HG03521 (cell line): Measurements from ENCODE around the gene AEBP2.
A peak's percentile ranks its signal among the peaks of the same experiment; 100 is the strongest.
"Not testable (repeated sequence)": the region's sequence is repeated elsewhere in the genome, so short reads cannot be mapped to it uniquely, and the experiment has no call there.

Experiments used
- ATAC-seq: cut with Tn5 transposase; IDR thresholded peaks from one replicate; pipeline ENCODE4 v1.9.1; 2021; ENCODE audit warnings: mild to moderate bottlenecking, moderate library complexity; ENCODE audit not compliant: unreplicated experiment

Gene AEBP2

DNA sequence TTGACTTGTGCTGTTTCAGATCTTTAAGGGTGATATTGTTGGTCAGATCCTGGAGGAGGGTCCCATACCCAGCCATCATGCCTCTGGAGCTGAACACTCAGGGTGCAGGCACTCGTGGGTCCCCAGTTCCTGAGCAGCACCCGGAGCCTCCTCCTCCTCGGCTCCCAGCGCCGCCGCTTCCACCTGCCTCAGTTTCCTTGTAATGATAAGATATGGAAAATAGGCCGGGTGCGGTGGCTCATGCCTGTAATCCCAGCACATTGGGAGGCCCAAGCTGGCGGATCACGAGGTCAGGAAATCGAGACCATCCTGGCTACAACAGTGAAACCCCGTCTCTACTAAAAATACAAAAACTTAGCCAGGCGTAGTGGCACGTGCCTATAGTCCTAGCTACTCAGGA is 20.2 kb upstream of the AEBP2 start:
- ATAC-seq, result no peak

DNA sequence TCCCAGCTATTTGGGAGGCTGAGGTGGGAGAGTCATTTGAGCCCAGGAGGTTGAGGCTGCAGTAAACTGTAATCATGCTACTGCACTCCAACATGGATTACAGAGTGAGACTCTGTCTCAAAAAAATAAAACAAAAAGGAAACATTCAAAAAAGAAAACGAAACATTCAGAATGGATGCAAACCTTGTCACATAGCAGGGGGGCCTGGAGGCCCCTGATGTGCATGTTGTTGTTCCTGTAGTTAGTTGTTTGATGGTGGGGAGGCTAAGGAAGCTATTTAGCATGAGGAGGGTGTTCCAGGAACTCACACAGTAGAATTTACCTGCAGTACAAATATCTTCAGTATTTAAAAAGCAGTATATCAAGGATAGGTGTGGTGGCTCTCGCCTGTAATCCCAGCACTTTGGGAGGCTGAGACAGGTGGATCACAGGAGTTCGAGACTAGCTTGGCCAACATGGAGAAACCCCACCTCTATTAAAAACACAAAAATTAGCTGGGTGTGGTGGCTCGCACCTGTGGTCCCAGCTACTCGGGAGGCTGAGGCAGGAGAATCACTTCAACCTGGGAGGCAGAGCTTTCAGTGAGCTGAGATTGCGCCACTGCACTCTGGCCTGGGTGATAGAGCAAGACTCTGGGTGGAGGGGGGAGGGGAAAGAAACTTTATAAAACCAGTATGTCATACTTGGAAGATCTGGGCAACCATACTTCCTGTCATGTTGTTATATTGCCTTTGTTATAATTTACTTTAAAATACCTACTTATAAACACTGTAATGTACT is 17.6 kb upstream of the AEBP2 start:
- no peak for ATAC-seq

GRCh38 chr12:19423166-19423930 is 15.9 kb upstream of the AEBP2 start:
- ATAC-seq, result no peak

- ATAC-seq, result no peak
Measured at GRCh38 chr12:19428246-19428645, 11.0 kb upstream of the AEBP2 start.

DNA sequence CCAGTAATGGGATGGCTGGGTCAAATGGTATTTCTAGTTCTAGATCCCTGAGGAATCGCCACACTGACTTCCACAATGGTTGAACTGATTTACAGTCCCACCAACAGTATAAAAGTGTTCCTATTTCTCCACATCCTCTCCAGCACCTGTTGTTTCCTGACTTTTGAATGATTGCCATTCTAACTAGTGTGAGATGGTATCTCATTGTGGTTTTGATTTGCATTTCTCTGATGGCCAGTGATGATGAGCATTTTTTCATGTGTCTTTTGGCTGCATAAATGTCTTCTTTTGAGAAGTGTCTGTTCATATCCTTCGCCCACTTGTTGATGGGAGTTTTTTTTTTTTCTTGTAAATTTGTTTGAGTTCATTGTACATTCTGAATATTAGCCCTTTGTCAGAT is 9.8 kb upstream of the AEBP2 start:
- not testable (repeated sequence) for ATAC-seq

DNA sequence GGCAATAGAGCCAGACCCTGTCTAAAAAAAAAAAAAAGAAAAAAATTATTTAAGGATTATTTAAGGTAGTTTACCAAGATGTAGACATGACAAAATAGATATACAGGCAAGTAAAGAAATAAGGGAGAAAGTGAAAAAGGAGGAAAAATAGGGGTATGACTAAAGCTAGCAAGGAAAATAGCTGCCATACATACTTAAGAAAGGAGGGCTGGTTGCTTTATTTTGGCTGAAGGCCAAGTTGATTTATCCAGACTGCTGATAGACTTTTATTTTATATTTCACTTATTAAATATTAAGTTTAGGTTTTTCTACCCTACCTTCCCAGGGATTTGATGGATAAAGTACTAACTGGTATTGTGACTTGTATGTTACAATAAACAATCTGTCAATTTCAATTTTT is 8.3 kb upstream of the AEBP2 start:
- no peak for ATAC-seq

GRCh38 chr12:19431407-19432308 is 7.6 kb upstream of the AEBP2 start:
- peak; percentile 64 for ATAC-seq

- no peak for ATAC-seq
Measured at GRCh38 chr12:19432309-19433170, 6.8 kb upstream of the AEBP2 start.

DNA sequence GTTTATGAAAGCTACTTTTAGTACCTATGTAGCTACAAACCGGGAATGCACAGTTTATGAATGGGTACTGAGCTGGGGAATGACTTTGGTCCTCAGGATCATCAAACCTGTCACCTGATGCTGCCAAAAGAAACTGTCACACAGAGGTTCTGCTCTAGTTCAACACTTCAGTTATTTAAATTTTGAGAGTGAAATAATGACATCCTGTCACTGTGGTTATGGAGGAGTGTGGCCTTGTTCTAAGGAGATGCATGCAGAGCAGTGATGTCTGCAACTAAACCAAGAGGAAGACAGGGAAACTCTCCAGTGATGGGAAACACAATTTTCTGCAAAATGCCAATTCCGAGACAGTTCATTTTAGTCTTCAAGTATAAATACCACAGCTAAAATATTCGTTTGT is 4.8 kb upstream of the AEBP2 start:
- no peak for ATAC-seq

DNA sequence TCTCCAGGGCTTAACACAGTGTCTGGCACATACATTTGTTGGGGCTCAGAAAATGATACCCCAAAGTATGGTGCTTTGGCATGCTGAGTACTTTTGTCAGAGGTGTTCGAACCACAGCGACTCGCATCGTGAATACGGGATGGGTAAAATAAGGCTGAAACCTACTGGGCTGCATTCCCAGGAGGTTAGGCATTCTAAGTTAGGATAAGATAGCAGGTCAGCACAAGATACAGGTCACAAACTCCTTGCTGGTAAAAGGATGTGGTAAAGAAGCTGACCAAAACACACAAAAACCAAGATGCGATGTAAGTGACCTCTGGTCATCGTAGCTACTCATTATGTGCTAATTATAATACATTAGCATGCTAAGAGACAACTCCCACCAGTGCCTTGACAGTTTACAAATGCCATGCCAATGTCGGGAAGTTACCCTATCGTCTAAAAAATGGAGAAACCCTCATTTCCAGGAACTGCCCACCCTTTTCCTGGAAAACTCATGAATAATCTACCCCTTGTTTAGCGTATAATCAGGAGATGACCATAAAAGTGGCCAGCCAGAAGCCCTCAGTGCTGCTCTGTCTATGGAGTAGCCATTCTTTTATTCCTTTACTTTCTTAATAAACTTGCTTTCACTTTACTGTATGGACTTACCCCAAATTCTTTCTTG is 3.3 kb upstream of the AEBP2 start:
- no peak for ATAC-seq

GRCh38 chr12:19436931-19437330 is 2.4 kb upstream of the AEBP2 start:
- no peak for ATAC-seq

- no peak for ATAC-seq
Measured at GRCh38 chr12:19437996-19438395, 1.3 kb upstream of the AEBP2 start.

GRCh38 chr12:19440019-19440858 is 947 bp downstream of the AEBP2 start:
- ATAC-seq, result peak; percentile 27

DNA sequence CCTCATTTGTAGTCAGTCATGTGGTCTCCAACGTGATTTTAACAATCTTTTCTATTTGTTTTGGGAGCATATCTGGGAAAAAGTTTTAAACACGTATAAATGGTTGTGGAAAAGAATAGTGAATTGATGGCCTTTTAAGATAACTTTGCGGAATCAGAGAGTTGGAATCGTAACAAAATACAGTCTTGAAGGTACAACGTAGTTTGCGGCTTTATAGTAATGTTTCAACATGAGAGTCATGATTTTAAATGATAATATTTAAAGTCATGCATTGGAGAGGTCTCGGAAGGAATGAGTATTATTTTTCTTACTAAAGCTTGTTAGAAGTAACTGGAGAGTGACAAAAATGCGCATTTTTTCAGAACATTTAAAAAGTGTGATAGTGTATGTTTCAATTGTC is 1.6 kb downstream of the AEBP2 start:
- ATAC-seq, result no peak

DNA sequence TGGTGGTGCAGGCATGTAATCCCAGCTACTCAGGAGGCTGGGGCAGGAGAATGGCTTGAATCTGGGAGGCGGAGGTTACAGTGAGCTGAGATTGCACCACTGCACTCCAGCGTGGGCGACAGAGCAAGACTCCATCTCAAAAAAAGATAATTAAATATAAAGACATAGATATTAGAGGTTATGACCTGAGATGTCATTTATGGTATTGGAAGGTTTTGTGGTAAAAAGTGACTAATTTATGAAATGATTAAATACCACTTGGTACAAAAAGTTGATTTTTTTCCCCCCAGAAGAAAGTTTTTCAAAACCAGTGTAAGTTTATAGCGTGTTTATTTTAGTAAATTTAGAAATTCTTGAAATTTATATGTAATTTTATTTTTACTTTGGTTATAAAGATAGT is 4.3 kb downstream of the AEBP2 start:
- ATAC-seq, result no peak

- no peak for ATAC-seq
Measured at GRCh38 chr12:19444097-19444496, 4.8 kb downstream of the AEBP2 start.

DNA sequence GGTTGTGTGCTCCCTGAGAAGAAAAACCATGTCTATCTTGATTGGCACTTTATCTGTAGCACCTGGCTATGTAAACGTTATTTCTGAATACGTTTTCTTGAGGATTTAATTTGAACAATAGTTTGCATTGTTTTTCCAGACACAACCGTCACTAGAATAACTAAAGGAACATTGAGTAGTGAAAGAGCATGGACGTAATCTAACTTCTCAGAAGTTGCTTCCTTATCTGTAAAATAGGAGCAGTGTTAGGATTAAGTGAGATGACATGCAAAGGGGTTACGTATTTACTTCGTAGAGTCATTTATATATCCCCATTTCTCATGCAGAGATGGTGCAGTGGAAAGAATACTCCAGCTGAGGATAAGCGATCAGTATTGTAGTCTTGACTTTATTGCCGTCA is 8.1 kb downstream of the AEBP2 start:
- no peak for ATAC-seq

GRCh38 chr12:19449814-19450213 is 10.5 kb downstream of the AEBP2 start:
- ATAC-seq, result no peak

DNA sequence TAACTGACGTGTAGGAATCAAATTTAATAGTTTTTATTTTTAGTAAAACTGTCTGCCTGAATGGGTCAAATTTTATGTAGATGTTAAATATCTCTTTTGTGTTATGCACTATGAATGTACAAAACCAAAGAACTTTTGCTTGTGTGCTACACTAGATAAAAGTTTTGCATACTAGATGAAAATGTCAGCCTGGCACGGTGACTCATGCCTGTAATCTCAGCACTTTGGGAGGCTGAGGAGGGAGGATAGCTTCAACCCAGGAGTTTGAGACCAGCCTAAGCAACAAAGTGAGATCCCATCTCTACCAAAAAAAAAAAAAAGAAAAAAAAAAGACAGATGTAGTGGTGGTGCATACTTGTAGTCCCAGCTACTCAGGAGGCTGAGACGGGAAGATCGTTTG is 11.1 kb downstream of the AEBP2 start:
- ATAC-seq, result no peak
